ENCODE results near the gene RAD9A. TPM values are rescaled to one million over a fixed set of nuclear protein-coding genes. Genes with fewer than 3 reads are reported as not detected.

Gene RAD9A
- total RNA-seq, 1 experiment from 2014 or later, result 20.9 TPM

- H3K23ac ChIP-seq (ENCODE audit: insufficient read length, low read depth, low read length), result no peak overlapping the region
- H2BK5ac ChIP-seq (ENCODE audit: insufficient read length, low read length), result no peak overlapping the region
- H2AK5ac ChIP-seq (ENCODE audit: insufficient read length, low read length), result no peak overlapping the region
- no peak overlapping the region for H3K4ac ChIP-seq (ENCODE audit: low read depth, low read length)
- Mint-ChIP-seq H3K4me1 (peaks cover 44 to 46% of the 10 kb centered on the region in 2 experiments), H3K27ac (peak overlapping the region in 1 of 3 experiments; percentile 57; a peak in 1 of 7 replicates), H3K36me3 (ENCODE audit: insufficient read depth in 1 of 3, low read depth in 3 of 3) (no peaks in the 10 kb centered on the region; a peak in 1 of 7 replicates), H3K9me3 (no peaks in the 10 kb centered on the region; a peak in 1 of 5 replicates), H3K27me3 (ENCODE audit: low read depth) (peaks cover 69% of the 10 kb centered on the region), H3K4me3 (no peak overlapping the region)
- H3K79me2 ChIP-seq (ENCODE audit: insufficient read depth, low read length), result no peaks in the 10 kb centered on the region
- no peak overlapping the region for H2BK20ac ChIP-seq (ENCODE audit: low read depth, low read length, poor library complexity, severe bottlenecking)
- H4K91ac ChIP-seq (ENCODE audit: insufficient read length, low read depth, low read length), result no peak overlapping the region
- no peak overlapping the region for H3K18ac ChIP-seq (ENCODE audit: insufficient read length, low read depth, low read length)
- H2BK120ac ChIP-seq (ENCODE audit: low read depth, low read length, poor library complexity, severe bottlenecking), result no peak overlapping the region
- no peak overlapping the region for H3K27ac ChIP-seq (ENCODE audit: insufficient read length, low read depth, low read length)
- peaks cover 3% of the 10 kb centered on the region for H4K20me1 ChIP-seq (ENCODE audit: control insufficient read depth, insufficient read depth, insufficient read length)
- H4K8ac ChIP-seq (replicated peaks; ENCODE audit: insufficient read length, low read depth, low read length), result no peak overlapping the region
- H3K79me1 ChIP-seq (ENCODE audit: insufficient read depth, low read depth, low read length, poor library complexity, severe bottlenecking), result no peaks in the 10 kb centered on the region
- H3K23me2 ChIP-seq (ENCODE audit: insufficient read length, low read depth, low read length, poor library complexity, severe bottlenecking), result peaks cover 25% of the 10 kb centered on the region
- no peak overlapping the region for H3K14ac ChIP-seq (ENCODE audit: insufficient read depth, low read length)
- no peak overlapping the region for H3K9ac ChIP-seq (ENCODE audit: extremely low read depth, insufficient read length, low read length)
- H2BK15ac ChIP-seq (ENCODE audit: low read depth, low read length), result no peak overlapping the region
- H2BK12ac ChIP-seq (ENCODE audit: insufficient read length, low read depth, low read length), result no peak overlapping the region
- H3K27me3 ChIP-seq (ENCODE audit: insufficient read depth, low read length), result peaks cover 2% of the 10 kb centered on the region; the same call in 1 of the 2 replicates
- H2AFZ ChIP-seq (ENCODE audit: low read length), result no peak overlapping the region
- no peaks in the 10 kb centered on the region for H3K9me3 ChIP-seq (ENCODE audit: control insufficient read depth, low read depth, low read length)
- no peak for TF ChIP-seq CTCF (conservative IDR thresholded peaks at IDR 0.05)
- H4K5ac ChIP-seq (ENCODE audit: insufficient read length, low read depth, low read length), result no peak overlapping the region
- H3K56ac ChIP-seq (ENCODE audit: insufficient read length, low read depth, low read length), result no peak overlapping the region
- H3K4me2 ChIP-seq (ENCODE audit: insufficient read depth, insufficient read length, low read length), result no peak overlapping the region
- no peak overlapping the region for H3T11ph ChIP-seq (ENCODE audit: low read length)
- WGBS (ENCODE audit: extremely low coverage, insufficient read length, low lambda C conversion rate), result no CpG with 5 or more reads among the region's 12 CpGs
- peaks cover 7% of the 10 kb centered on the region; the same call in 1 of the 2 replicates for H3K4me1 ChIP-seq (ENCODE audit: insufficient read depth, low read length)
- DNase-seq, result no peak
Measured at GRCh38 chr11:67369801-67370284, 21.9 kb upstream of the RAD9A start.

Measured in H9 (cell line).